ENCODE results near the gene PNLIPRP2.
A peak's percentile ranks its signal among the peaks of the same experiment; 100 is the strongest.

Gene PNLIPRP2

GRCh38 chr10:116613471-116613870 lies 7.3 kb upstream of the PNLIPRP2 start:
- DNase-seq, result no peak

DNA sequence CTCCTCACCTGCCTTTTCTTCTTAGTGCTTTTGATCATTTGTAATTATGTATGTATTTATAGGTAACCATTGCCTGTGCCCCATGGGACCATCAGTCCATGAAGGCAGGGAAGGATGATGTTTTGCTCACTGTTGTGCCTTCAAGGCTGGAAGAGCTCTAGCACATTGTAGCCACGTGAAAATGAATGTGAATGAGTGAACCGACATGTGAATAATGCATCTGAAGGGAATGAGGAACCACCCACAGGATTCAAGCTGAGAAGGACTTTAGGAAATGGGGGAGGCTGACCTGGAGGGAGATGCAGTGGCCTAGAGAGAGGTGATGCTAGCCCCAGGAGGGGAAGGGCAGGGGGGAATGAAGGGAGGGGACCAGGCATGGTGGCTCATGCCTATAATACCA lies 6.0 kb upstream of the PNLIPRP2 start:
- no peak for DNase-seq

- no peak for DNase-seq
Measured at GRCh38 chr10:116615199-116615776, 5.5 kb upstream of the PNLIPRP2 start.

DNA sequence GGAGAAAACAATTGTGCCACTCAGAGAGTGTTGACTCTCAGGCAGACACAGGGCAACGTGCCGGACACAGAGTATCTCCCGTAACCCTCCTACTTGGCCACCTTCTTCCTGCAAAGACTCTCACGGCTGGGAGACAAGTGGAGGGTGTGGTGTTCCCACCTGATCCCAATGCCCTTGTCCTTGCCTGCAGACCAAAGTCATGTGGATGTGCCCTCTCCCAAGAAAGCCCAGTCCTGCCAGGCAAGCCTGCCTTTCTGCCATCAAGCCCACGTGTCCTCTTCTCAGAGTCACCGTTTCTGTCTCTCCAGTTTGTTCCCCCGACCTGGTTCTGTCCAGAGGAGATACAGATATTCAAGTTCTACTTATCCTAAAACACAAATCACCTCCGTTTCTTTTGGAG lies 723 bp downstream of the PNLIPRP2 start:
- DNase-seq, result no peak

DNA sequence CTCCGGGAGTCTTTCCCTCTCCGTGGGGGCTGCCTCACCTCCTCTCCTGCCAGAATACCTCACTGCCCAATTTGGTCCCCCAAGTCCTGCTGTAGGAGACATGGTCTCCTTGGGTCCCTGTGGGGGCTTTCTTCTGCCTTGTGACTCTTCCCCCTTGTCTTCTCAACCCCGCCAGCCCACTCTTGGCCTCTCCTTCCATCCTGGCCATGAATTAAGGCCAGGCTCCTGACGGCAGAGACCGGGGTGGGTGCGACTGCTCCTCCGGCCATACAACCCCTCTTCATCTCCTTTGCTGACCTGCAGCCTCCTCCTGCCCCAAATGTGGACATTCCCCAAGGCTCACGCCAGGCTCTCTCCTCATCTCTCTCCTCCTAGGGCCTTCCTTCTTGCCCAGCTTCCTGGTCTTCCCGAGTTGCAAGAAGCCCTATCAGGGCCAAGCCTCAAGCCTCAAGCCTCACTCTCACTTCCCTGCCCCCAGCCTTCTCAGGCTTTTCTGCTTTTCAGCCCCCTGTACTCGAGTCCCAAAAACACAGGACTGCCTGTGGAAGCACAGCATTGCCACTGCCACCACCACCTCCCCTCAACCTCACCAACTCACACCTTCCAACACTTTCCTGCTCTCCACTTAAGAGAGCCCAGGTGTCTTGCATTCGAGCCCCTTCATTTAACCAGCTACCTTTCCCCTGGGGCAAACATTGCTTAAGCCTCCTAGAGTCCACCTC lies 1.3 kb downstream of the PNLIPRP2 start:
- no peak for DNase-seq

GRCh38 chr10:116625845-116626244 lies 5.1 kb downstream of the PNLIPRP2 start:
- DNase-seq, result no peak

- DNase-seq, result no peak
Measured at GRCh38 chr10:116626815-116627214, 6.1 kb downstream of the PNLIPRP2 start.

GRCh38 chr10:116627386-116627933 lies 6.7 kb downstream of the PNLIPRP2 start:
- no peak for DNase-seq

DNA sequence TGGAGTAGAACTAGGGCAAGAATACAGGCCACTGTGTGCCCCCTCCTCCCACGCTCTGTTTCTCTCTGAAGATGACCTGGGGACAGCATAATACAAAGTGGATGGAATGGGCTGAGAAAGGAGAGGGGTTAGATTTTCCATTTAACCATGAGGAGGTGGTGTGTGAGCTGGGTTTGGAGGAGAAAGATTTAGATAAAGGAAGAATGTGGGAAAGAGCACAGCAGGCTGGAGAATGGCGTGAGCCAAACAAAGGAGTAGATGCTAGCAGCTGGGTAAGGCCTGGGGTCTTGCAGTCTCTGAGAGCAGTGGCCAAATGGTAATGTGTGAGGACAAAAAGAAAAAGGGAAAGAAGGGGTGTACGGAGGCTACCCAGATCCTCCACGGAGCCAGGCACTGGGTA lies 8.6 kb downstream of the PNLIPRP2 start:
- DNase-seq, result no peak

DNA sequence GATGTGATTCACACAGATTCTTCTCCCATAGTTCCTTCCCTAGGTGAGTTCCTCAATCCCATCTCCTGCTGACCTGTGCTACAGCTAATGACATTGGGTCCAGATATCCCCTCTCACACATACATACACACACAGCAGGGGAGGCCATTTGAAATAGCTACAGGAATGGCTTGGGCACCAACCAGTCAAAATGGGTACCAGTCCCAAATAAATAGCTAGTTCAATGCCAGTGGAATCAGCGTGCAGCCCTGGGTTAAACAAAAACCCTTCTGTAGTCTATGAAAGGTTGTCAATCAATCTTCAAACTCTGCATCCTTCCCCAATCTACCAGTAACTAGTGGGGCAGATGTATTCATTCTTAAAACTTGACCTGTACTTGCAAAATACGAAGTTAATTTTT lies 9.3 kb downstream of the PNLIPRP2 start:
- DNase-seq, result no peak

- DNase-seq, result no peak
Measured at GRCh38 chr10:116631871-116632295, 11.1 kb downstream of the PNLIPRP2 start.

DNA sequence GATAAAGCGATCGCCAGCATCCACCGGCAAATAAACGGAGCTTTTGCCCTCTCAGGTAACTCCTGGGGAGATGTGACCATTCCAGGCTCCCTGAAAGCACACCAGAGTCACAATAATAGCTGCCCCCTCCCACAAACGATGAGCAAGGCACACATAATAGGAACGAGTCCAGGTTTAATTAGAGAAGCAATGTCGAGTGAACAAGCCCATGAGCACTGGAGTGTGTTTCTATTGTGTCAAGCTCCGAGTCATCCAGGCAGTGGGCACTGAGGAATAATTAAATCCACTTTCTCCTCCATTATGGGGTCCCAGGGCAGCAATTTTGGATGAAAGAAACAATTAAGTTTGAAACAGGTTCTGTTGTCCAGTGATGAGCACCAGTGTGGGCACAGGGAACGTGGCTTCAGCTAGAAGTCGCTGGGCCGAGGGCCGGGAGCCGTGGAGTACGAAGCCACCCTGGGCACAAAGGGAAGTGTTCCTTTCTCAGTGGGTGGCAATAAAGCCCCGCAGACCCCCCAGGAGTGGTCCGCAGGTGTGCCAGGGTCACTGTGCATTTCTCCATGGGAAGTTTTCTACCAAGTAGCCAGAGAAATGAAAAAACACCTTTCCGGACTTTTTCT lies 12.0 kb downstream of the PNLIPRP2 start:
- no peak for DNase-seq

DNA sequence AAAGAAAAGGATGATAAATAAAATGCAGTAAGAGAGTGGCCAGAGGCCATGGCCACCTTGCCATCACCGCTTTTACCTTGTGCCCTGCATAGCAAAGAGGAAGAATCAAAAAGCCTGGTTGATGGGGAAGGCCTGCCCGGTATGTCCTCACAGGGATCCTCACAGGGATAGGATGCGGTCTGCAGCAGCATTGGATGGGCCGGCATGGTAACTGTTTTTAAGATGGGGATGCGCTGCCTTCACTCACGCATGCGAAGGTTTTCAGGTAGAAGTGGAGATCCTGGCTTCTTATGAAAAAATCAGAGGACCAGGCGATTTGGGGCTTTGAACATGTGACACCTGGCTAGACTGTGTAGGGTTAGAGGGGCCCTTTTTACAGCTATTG lies 12.5 kb downstream of the PNLIPRP2 start:
- DNase-seq, result no peak

DNA sequence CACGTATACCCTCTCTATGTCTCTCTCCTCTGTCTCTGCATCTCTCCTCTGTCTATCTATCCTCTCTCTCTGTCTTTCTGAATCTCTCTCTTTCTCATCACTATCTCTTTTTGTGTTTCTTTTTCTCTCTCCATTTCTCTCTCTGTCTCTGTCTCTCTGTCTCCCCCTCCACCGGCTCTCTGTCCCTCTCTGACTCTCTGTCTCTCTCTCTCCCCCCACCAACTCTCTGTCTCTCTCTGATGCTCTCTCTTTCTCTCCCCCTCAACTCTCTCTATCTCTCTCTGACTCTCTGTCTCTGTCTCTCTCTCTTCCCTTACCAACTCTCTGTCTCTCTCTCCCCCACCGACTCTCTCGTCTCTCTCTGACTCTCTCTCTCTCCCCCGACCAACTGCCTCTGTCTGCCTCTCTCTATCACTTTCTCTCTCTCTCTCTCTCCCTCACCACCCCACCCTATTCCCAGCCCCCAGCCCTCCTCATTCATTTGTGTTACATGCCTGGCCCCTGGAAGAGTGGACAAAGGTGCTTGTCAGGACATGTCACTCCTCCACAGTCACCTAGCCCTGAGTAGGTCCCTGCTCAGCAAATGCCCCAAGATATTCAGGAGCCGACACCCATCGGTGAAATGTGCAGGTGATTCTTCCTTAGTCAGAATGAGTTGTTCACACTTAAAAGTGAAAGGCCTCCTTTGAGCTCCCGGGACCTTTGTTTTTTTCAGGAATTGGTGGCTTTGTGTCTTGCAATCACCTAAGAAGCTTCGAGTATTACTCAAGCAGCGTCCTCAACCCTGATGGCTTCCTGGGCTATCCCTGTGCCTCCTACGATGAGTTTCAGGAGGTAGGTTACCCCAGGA lies 13.6 kb downstream of the PNLIPRP2 start:
- DNase-seq, result no peak

GRCh38 chr10:116636385-116636784 lies 15.6 kb downstream of the PNLIPRP2 start:
- no peak for DNase-seq

GRCh38 chr10:116636976-116637375 lies 16.2 kb downstream of the PNLIPRP2 start:
- no peak for DNase-seq

DNA sequence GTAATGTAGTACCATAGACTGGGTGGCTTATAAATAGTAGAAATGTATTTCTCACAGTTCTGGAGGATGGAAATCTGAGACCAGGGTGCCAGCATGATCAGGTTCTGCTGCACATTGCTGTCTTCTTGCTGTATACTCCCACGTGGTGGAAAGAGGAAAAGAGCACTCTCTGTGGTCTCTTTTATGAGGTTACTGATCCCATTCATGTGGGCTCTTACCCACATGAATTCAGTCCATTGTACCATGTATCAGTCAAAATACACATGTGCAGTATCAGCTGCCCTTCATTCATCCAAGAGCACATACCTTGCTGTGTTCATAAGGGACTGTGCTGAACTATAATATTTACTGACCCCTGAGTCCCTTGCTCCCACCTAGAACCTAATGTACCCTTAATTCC lies 17.1 kb downstream of the PNLIPRP2 start:
- DNase-seq, result no peak

DNA sequence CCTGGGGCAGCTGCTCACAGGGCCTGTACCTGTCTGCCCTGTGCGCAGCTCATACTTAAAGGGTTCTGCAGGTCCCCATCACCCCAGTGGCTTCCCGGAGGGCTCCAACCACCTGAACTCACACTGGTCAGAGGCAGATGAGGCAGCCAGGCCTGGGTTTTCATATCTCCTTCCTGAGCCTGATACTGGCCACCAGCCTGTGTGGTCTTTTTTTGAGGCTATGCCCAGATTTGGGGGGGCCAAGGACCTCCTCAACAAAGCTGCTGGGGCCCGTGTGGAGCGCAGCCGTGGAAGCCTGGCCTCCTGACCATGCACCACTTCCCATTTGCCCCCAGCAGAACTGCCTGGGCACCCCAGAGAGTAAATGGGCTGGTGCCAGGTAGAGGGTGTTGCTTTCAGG lies 25.7 kb downstream of the PNLIPRP2 start:
- DNase-seq, result no peak

- DNase-seq, result no peak
Measured at GRCh38 chr10:116648903-116649302, 28.1 kb downstream of the PNLIPRP2 start.

GRCh38 chr10:116653885-116654284 lies 33.1 kb downstream of the PNLIPRP2 start:
- no peak for DNase-seq

DNA sequence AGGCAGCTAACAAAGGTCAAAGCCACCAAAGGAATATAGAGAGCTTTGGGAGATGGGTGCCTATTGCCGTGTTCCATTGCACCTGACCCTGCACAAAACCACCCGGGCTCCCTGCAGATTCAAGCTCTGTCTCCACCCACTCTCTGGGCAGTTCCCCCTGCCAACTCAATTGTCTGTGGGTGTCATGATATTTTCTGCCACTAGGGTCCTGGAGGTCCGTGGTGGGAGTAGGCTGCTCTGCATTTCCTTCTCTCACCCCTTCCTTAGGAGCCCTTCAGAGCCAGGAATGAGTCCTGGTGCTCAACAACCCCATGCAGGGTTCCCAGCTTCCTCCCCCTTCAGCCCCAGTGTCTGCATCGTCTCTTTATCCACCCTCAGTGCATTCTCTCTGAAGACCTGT lies 34.1 kb downstream of the PNLIPRP2 start:
- DNase-seq, result peak; percentile 19

DNA sequence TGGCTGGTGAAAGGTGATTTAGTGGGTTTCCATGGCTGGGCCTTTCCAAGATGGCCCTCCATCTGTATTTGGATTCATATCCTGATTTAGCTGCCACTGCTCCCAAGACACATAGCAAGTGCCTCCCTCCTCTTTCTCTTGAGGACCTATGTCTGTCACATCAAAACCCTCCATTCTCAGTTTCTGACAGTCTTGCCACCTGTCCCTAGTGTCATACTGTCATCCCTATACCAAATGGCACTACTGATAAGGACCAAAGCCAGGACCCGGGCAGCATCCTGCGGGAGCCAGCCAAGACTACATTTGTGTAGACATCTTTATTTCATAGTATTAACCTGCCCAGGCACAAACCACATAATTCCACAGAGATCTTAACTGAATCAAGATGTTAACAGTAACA lies 34.8 kb downstream of the PNLIPRP2 start:
- DNase-seq, result no peak

GRCh38 chr10:116656044-116656443 lies 35.3 kb downstream of the PNLIPRP2 start:
- no peak for DNase-seq

Data from hematopoietic multipotent progenitor cell treated with erythropoietin and hydrocortisone succinate and interleukin-3 and kit ligand, for 8 days (in vitro differentiated cells).